ENCODE measurements around the gene ZNHIT3.
"Not testable (repeated sequence)": the region's sequence is repeated elsewhere in the genome, so short reads cannot be mapped to it uniquely, and the experiment has no call there.

Gene ZNHIT3

DNA sequence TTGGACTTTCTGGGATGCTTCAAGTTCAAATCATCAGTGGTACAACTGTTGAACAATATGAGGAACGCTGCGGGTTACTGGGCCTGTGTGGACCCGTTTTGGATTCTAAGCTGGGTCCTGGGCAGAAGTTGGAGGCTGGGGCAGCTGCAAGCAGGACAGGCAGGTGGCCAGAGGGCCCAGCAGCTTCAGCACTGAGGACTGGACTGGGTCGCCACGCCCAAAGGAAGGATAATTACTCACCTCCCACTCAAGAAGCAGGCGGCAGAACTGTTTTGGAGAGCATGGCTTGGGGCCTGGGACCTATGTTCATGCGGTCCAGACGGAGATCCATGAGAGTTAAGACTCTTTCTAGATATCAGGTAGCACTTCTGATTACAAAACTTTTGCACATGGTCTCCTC, 1.5 kb upstream of the ZNHIT3 start:
- no peak for DNase-seq

DNA sequence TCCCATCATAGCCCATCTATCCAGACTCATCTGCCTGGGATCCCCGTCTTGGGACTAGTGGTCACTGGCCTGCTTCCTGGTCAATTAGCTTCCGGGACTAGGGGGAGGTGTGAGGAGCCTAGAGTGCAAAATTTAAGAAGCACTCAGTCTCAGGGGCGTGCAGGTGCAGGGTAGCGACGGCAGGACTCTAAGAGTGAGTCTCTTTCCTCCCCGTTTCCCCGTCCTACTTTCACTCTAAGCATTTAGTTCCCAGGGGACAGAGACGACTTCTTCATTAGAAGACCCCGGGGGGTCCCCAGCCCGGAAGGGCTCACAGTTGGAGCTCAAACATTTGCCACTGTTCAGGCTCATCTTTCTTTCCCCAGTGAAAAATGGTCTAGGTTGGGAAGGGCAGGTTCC, 677 bp upstream of the ZNHIT3 start:
- no peak for DNase-seq

DNA sequence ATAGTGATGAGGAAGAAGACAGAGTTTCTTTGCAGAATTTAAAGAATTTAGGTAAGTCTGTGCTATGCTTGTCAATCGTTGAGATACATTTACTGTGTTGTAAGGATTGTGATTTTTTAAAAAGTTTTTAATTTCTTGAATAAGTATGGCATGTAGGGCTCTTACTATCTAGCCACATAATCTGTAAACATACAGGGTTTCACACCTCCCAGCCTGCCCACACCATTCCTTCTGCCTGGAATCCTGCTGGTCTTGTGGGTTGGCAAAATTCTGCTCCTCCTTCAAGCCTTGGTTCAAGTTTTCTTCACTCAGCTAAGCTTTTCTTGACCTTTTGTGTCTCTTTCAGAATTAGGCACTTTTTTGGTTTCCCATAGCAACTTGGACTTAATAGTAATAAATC, 7.5 kb downstream of the ZNHIT3 start:
- no peak for DNase-seq

DNA sequence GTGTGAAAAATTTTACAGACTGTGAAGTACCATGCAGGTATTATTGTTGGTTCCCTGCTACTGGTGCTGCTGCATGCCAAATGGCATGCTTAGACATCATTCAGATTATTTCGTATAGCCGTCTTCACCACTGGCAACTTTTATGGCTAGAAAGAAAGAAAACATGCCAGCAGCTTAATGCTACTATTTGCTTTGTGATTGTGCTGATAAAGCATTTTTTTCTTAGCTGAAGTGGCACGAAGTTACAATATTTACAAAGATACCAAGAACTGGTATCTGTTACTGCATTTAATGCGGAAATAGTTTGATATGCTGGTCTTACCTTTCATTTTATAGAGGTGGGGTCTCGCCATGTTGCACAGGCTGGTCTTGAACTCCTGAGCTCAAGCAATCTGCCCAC, 8.2 kb downstream of the ZNHIT3 start:
- DNase-seq, result no peak

DNA sequence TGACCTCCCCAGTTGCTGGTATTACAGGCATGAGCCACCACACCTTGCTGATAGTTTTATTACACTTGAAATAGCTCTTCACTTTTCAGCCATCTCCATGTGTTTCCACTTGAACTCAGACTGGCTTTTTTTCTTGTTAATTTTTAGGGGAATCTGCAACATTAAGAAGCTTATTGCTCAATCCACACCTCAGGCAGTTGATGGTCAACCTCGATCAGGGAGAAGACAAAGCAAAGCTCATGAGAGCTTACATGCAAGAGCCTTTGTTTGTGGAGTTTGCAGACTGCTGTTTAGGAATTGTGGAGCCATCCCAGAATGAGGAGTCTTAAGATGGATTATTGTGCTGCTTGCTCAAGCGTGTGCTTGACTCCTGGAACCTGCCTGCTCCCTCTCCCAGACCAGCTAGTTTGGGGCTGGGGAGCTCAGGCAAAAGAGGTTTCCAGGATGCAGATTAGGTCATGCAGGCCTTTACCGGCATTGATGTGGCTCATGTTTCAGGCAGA, 8.6 kb downstream of the ZNHIT3 start:
- DNase-seq, result no peak

DNA sequence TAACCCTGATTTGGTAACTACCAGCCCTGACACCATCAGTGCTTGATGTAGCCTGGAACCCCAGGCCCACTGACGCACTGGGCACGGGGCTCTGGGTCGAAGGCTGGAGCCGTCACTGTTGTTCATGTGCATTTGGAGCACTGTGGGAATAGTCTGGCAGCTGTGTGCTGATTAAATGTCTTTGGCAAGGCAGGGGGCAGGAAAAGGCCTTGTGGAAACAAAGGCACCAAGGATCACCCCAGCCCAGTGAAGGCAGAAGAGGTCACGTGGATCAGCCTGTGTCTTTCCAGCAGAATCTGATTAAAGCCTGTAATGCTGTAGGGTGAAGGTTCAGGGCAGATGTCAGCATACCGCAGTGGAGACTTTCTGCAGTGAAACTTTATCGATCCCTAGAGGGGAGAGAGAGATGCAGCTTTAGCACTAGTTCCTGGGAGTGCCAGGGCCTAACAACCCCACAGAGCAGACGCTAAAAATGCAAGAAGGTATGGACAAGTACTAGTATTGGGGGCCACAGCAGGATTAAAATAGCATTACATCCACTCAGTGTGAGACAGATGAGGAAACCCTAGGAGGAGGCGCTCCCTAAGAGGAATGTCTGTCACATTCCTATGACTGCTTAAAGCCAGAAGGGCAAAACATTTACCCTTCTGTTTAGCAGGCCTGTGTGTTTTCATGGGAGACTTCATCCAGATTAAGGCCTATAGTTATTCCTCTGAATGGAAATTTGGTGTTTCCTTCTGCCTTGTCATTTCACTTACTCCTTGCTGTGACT, 9.7 kb downstream of the ZNHIT3 start:
- no peak for DNase-seq

DNA sequence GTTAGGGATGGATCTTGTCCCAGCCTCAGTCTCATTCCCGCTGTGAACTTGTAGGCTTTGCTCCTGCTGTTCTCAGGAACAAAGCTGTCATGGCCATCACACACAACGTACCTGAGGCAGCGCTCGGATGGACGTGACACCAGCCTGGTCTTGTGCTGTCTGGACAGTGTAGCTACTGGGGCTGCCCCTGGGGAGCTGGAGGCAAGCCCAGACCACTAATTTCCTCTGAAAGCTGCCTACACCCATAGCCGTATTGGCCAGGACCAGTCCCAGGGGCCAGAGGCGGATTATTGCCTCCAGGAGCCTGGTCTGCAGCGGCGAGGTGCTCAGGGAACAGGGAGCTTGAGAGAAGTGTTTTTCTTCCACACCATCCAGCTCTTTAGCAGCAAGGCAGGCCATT, 11.7 kb downstream of the ZNHIT3 start:
- DNase-seq, result no peak

DNA sequence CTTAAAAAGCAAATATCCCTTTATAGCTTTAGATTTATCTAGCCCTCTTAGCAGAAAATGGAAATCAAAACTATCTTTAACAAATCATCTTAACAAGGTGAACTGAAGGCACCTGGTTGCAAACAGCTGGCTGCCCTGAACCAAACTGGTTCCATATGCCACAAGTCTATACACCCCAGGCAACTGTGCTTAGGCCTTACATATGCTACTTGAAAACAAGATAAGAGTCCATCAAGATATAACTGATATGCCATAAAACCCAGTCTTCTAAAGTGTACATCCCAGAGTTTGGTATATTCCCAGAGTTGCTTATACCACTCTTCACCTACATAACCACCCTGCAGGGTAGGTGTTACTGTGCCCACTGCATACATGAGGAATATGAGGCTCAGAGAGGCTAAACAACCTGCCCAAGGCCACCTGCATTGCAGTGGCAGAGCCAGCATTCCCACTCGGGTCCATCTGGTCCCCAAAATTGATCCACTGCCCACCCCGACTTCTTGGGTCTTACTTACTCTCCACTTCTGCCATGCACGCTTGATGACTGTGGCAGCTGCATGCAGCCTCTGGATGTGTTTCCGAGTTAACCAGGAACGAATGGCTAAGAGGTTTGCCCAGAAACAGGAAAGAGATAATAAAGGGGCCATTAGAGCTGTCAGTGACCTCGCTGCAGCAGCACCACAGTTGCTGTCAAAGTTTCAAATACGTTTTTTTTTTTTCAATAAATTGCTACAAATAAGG, 12.2 kb downstream of the ZNHIT3 start:
- no peak for DNase-seq

DNA sequence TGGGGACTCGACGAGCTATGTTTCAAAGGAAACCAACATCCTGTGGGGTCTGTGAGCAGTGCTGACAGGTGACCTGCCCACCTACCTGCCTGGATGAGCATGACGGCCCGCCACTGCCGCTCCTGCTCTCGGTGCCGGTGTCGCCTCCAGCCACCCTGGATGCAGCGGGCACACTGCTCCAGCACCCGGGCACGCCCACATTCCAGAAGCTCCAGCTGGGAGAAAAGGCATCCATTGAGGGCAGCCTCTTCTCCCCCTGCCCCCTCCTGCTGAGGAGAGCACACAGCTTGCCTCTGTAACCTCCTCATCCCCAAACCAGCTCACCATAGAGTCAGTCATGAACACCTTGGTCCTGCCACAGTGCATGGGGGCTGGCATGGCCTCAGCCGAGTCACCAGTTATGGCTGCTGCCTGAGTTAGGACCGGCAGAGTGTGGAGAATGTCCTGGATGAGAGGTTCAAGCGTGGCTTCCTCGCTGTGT, 14.3 kb downstream of the ZNHIT3 start:
- DNase-seq, result no peak

DNA sequence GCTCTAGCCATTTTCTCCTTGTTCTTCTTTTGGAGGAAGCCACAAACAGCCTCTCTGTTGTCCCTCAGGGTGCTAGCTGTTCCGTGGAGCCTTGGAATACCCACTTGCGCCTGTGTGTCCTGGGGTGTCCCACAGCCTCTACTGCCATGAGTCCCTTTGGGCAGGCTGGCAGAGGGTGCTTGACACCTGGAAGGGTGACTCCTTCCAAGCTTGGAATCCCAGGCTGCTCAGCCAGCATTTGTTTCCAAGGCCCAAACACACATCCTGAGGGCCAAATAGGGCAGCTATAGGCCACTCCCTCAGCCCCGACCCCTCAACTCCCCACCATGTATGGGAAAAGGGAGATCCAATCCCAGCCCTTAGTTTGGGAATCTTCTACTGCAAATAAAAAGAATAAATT, 14.9 kb downstream of the ZNHIT3 start:
- DNase-seq, result no peak

DNA sequence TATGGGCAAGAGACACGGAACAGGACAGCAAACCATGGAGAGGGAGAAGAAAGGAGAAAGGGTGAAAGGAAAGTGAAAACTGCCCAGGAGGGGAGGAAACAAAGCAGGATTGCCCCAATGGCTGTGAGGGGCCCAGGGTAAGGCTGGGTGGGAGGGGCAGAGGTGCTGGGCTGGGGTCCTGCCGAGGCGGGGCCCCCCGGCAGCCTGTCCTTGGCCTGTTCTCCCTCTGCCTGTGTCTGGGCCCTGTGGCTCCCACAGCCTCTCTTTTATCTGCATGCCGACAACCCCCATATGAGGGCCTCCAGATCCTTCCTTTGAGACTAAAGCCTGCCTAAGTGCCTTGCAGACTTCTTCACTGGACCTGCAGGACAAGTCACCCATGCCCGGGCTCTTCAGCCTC, 15.5 kb downstream of the ZNHIT3 start:
- DNase-seq, result no peak

DNA sequence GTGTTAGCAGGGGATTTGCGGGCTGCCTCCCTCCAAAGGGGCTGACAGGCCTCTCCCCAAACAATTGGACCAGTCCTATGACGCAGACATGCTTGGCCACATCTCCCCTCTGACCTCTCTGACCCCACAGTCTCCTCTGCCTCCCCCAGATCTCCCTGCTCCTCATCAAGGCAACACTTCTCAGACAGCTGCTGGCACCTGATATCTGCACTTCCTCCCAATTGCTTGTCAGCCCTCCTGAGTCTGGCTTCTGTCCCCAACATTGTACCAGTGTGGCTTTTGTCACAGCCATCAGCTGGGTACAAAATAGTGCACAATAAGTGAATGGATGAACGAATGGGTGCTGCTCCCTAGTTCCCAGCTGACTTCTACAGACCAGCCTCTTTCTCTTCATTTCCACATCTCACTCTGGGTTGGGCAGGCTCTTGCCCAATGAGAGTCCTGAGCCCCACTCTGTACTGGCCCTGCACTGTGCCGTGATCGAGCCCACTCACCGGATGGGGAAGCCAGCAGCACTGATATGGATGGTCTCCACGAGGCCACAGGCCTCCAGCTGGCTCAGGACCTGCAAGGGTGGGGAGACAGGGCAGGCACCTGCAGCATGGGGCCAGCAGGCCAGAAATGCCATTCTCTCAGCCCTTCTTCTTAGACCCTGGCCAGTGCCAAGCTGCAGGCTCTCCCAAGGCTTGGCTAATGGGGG, 17.1 kb downstream of the ZNHIT3 start:
- no peak for DNase-seq

DNA sequence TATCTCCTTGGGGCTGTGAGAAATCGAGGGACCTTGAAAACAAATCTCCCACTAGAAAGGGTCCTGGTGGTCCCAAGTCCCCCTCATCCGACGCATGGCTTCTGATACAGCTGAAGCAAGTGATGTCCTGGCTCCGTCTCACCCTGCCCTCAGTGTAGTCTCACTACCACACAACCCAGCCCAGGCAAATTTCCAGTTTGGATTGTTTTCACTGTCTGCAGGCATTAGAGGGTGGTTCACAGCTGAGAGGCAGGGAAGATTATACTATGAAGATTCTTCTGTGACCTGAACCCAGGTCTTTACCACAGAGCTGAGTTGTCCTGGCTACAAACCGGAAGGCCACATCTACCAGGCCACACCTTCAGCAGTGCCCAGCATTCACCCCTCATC, 17.7 kb downstream of the ZNHIT3 start:
- no peak for DNase-seq

DNA sequence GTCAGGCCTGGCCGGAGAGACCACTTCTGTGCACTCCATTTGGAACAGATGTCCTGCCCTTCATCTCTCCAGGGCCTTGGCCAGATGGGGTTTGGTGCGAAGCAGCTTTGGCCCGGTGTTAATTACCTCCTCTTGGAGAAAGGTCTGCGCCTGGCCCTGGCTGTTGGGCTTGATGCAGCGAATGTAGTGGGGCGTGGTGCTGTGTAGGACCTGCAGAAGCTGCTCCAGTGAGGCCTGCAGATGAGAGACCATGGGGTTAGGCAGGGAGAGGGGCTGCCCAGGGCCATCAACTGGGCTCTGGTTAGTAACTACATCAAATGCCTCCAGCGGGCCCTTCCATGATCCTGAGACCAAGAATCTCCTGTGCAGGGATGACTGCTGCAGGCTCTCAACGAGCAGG, 18.7 kb downstream of the ZNHIT3 start:
- no peak for DNase-seq

DNA sequence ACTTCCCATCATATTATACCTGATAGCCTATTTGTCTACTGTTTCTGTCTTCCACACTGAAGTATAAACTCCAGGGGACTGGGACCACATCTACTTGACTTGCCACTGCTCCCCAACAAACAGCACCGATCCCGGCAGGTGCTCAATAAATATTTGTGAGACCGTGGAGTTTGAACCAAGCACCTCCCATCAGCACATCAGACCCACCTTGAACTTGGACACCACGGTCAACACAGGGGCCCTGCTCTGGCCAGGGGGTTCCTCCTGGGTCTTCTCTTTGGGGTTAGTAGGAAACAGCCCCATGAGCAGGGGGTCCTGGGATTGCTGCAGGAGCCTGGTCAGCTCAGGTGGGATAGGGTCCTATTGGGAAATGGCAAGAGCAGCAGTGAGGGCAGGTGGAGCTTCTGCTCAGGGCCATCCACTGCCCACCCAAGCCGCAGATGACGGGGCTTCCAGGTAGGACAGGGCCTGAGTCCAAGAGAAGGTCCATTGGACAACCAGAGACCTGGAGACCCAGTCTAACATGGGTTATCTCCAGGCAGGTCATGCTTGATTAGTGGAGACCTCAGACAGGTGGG, 19.9 kb downstream of the ZNHIT3 start:
- DNase-seq, result no peak

DNA sequence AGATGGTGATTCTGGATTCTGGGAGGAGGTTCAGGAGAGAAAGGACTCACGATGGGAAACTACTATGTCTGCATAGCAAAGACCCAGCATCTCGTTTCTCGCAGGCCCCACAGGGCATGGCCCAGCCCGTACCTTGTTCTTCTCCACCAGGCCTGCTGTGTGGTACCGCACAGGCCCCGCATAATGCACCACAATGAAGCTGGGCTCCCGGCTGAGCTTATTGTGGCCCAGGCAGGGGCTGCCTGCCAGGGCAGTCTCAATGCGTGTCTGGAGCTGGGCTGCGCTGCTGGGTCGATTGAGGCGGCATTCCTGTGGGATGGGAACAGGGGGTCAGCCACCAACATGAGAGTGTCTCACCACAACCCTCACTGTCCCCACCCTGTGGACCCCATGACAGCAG, 20.4 kb downstream of the ZNHIT3 start:
- no peak for DNase-seq

DNA sequence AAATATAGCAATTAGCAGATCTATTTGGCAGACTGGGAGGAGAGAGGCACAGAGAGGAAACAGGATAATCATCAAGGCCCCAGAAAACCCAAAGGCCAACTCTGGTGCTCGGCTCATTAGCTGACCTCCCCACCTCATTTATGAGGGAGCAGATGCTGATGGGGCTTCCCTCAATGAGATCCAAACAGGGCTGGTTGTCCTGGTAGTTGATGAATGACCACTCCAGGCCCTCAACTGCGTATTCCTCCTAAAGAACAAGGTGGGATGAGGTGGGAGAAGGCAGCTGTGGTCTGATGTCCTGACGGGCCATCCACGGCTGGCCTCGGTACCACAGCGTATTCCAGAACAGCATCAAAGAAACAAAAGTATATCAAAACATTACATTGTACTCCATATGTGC, 20.8 kb downstream of the ZNHIT3 start:
- no peak for DNase-seq

DNA sequence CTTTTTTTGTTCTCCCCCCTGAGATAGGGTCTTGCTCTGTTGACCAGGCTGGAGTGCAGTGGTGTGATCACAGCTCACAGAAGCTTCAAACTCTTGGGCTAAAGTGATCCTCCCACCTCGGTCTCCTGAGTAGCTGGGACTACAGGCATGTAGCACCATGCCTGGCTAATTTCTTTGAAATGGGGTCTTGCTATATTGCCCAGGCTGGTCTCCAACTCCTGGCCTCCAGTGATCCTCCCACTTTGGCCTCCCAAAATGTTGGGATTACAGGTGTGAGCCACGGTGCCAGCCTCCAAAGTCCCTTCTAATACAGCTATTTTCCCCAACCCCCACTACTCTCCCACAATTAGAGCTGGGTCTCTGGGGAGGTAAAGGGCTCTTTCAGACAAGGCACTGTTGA, 22.0 kb downstream of the ZNHIT3 start:
- DNase-seq, result not testable (repeated sequence)

DNA sequence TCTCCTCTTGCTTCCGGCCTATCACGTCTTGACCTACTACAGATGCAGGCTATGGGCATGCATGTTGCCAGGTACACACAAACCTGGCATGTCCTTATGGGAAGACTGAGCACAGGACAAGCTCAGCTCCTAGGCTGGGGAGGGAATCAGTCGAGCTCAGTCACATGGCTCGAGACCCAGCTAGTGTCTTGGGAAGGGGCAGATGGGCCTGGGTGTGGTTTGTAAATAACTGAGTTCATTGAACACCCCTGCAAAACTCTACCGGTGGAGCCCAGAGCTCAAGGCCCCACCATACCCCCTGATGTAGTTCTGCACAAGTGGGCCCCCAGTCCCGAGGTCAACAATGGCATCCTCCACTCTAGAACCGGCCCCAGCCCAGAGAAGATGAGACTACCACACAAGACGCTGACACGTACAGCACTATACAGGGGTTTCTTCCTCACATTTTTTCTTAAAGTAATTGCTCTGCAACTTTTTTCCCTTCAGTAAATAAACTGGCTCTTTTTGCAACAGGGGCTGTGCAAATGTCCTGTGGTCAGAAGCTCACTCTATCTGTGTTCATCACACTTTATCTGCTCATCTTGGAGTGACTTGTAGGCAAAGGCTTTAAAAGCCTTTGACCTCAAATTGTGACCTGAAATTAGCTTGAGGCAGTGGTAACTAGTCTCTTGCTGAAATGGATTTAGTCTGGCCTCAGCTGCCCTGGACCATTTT, 22.9 kb downstream of the ZNHIT3 start:
- DNase-seq, result no peak

DNA sequence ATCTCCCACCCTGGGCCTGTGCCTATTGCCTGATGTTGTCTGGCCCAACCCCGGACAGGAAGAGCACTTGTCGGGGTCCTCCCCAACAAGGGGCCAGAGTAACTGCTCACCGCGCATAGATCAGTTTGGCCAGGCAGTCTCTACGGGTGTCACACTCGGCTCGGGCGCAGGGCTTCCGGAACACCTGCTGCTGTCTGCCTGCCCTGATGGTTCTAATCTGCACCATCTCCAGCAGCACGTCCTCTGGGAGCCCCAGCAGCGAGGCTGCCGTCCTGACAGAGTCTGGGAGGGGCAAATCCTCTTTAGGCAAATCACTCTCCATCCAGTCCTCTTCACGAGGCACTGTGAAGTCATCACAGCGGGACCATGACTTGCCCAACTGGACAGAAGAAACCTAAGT, 24.2 kb downstream of the ZNHIT3 start:
- DNase-seq, result no peak

DNA sequence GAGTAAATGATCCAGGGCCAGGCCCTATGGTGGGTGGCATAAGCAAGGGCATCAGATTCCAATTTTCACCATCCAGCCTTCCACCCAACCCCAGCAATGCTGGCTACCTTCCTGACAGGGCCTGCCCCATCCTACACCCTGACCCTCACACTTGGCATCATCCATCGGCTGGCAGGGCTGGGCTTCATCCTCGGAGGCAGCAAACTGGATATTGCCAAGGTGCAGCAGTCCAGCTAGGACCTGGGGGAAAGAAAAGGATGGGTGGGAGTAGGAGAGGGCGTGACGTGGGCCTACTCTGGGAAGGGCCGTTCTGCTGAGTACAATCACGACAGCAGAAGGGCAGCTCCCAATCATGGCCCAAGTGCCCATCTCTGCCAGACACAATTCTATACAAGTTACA, 24.7 kb downstream of the ZNHIT3 start:
- DNase-seq, result no peak

DNA sequence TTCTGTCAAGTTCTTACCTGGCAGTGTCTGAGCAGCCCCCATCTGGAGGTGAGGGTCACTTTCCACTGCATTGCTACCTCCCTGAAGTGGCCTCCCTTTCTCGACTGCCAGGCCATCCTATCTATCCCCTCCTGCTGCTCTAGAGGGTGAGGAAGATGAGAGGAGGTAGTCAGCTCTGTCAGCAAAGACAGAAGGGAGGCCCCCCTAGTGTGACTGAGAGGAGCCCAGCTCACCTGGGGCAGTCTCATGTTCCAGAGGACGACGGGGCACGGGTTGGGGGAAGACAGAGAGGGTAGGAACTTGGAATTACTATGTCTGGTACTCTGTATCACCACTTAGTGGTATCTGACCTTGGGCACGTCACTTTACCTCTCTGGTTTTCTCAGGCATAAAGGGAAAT, 26.2 kb downstream of the ZNHIT3 start:
- DNase-seq, result no peak

DNA sequence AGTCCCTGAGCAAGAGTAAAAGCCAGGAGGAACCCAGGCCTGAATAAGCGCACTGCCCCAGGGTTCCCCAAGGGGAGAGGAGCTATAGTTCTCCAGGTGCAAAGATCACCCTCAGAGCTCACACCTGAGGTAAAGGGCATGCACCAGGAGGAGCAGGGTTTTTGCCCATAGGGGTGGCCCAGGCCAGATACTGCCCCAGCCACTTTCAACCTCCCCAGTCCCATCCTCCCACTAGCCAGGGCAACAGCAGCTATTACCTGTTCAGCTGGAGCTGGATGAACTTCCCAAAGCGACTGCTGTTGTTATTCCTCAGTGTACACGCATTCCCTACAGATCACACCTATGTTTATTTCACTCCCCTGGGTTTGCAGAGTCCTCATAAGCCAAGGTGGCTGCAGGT, 28.4 kb downstream of the ZNHIT3 start:
- DNase-seq, result no peak
